Measurements from ENCODE around the gene RHAG.
"Not testable (repeated sequence)": the region's sequence is repeated elsewhere in the genome, so short reads cannot be mapped to it uniquely, and the experiment has no call there.

Gene RHAG

DNA sequence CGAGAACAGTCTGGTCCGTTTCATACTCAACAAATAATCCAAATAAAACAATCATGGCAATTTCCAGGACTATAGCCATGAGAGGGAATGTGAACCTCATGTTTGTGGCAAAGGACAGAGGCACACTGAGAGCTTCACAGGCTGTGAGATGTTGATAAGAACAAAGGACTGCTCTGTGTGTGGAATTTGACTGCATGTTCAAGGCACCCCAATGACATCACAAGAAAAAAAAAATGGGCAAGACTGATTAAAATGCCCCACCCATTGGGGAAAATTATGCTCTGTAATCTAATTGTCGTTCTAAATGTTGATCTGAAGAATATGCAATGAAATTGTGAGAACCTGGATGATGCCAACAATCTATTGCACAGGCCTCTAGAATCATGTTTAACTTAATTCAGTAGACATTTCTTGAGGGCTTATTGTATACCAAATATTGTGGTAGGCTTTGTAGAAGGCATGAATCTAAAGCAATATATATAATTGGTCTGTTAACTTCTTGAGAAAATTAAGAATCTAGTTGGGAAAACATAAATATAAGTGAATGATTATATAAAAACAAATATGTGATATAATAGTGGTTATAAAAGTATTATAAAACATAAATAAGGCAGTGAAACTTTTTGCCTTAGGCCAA, at the start of gene RHAG:
RHAG (minus strand) TSS at position 127 of the 637 bp plus-strand sequence; CDS start at position 100, 27 bp downstream.
- no peak for DNase-seq

DNA sequence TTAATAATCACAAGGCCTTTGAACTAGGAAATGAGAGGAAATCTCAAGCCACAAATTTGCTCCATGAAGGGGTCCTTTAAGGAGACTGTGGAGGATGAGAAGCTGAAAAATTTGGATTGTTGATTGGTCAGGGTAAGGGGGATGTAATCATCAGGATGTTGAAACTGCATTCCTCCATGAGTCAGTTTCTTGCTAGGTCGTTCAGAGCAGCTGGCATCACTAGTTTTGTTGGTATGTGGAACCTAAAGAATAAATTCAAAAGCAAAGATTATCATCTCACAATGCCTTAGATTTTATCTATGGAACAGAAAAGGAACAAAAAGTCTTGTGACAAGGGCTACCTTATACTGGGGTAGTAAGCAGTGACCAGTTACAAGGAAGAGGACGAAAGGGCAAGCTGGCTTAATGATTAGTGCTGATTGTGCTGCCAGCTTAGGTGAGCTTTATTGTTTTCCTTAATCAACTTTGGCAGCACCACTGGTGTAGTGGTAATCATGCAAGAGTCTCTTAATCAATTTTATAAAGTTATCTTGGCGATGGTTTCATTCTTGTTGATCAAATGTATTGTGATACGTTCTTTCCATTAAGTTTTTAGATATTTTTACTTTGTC, 40.1 kb upstream of the RHAG start:
- DNase-seq: no peak

DNA sequence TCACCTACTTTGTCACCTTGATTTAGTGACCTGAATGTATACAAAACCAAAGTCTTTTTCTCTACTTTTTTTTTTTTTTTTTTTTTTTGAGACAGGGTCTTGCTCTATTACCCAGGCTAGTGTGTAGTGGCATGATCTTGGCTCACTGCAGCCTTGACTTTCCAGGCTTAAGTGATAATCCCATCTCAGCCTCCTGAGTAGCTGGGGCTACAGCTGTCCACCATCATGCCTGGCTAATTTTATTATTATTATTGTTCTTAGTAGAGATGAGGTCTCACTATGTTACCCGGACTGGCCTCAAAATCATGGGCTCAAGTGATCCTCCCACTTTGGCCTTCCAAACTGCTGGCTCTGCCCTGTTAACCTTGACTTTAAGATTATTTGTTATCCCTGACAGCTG, 39.2 kb upstream of the RHAG start:
- DNase-seq: no peak

DNA sequence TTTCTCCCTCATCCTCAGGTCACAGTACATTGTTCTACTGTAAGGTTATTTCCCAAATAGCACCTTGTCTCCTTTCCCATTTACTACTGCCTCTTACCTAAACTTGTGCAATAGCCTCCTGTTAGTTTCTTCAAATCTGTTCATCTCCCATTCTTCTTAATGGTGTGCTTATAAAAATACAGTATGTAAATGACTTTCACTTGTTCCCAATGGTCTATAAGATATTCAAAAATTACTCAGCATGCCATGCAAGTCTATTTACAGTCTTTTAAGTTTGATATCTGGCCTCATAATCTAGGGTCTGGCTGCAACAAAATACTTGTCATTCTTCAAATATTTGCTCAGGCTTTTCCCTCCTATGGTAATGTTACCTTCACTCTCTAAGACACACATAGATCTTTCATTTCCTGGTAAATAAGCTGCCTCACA, 31.5 kb upstream of the RHAG start:
- DNase-seq: no peak

DNA sequence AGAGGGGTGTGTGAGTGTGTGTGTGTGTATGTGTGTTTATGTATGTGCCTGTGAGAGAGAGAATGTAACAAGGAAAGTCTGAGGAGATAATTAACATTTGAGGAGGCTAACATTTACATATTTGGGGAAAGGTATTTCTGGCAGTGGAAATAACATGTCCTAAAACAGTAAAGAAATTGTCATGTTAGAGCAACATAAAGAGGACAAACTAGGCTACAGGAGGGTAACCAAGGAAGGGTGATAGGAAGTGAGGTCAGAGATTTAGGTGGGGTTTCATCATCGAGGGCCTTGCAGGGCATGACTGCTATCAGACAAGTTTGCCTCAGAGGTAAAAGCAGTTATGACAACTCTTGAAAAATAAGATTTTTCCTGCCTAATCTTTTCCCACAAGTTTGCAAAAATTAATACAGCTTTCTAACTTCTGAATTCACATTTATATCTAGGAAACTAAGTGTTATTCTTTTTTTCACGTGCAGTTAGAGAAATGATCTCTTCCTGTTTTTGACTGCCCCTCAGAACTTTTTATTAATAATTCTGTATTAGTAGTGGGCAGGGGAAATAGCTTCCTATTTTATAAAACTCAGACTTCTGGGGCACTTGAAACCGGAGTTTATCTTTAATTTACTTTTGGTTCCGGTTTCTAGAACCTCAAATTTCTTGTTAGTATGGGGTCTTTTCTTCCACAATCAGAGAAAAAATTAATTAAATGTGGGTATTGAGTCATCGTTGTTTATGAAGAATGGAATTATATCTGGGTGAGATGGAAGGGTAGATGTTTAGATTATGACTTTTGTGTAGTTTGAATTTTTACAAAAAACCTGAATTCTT, 30.5 kb upstream of the RHAG start:
- DNase-seq: no peak

DNA sequence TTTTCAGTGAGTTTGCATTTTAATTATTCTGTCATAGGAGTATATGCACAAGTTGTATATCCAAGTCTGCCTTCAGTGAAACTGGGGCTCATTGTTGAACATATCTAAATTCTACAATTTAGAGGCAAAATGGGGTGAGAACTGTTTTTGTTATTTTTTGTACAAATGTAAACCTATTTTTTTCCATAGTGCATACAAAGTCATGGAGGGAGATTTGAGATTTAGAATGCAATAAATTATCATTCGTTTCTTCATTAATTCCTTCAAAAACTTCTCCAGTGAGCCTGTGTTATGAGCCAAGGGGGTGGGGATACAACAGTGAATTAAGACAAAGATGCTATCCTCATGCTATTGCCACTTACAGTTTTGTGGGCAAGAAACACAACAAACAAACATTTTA, 29.8 kb upstream of the RHAG start:
- no peak for DNase-seq

DNA sequence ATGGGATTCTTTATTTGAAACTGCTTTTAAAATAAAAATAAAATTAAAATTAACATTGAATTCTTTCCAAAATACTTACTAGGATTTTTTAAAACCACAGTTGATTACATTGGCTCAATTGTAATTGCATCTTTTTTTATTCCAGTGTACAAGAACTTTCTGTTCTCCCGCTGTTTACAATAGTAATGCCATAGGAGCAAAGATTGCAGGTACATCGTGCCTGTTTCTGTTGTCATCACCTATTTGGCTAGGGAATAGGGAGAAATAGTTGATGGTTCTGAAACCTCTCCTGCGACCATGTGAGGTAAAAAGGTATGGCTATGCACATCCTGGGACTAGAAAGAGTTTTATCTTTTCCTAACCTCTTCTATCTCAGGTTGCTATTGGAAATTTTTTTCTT, 28.2 kb upstream of the RHAG start:
- no peak for DNase-seq

DNA sequence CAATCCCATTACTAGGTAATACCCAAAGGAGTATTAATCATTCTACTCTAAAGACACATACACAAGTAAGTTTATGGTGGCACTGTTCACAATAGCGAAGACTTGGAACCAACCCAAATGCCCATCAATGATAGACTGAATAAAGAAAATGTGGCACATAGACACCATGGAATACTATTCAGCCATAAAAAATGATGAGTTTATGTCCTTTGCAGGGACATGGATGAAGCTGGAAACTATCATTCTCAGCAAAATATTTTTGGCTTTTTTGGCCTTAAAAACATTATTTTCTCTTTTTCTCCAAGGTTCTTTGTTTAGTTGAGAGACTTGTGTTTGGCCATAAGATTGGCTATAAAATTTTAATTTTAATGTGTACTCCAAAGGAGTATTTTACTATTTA, 27.4 kb upstream of the RHAG start:
- DNase-seq: not testable (repeated sequence)

DNA sequence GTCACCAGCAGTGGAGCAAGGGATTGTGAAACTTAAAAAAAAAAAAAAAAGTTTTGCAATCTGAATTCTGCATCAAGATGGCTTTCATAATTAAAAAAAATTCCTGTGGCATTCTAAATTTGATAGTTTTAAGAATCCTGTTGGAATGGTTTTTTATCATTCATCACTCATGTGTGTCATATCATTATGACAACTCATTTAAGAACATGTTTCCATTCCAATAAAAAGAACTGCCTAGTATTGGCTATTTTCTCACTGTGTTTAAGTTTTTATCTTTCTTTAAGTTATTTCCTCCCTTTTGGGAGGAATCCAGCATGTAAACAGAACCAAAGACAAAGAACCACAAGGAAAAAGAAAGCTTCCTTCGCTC, 26.2 kb upstream of the RHAG start:
- no peak for DNase-seq

DNA sequence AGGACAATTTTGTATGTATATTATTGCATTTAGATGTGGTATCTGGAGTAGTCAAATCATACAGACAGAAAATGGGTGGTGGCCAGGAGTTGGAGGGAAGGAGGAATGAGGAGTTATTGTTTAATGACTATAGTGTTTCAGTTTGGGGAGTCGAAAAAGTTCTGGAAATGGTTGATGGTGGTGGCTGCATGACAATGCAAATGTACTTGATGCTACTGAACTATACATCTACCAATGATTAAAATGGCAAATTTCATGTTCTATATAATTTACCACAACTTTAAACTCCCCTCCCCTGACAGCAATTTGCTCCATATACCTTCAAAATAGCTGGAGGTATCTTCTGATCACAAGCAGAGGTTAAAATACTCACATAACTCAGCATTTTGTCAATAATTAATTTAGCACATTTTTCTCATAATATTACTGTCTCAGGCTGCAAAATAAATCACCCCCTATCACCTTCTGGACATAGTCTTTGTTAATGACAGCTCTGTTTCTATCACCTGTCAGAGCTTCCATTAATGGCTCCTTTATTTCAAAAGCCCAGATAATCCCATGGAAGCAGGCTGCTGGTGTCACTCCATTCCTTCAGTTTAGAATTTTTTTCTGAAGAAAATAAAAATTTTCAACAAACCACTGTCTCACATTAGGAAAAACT, 25.7 kb upstream of the RHAG start:
- DNase-seq: no peak

DNA sequence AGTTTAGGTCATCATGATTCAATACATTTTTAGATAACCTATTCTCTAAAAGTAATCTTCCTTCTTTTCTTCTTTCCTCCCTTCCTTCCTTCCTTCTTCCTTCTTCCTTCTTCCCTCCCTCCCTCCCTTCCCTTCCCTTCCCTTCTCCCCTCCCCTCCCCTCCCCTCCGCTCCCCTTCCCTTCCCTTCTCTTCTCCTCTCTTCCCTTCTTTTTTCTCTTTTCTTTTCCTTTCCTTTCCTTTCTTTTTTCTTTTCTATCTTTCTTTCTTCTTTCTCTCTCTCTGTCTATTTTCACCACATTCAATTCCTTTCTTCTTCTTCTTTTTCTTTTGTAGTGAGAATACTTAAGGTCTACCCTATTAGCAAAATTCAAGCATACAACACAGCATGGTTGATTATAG, 17.3 kb upstream of the RHAG start:
- DNase-seq: no peak

DNA sequence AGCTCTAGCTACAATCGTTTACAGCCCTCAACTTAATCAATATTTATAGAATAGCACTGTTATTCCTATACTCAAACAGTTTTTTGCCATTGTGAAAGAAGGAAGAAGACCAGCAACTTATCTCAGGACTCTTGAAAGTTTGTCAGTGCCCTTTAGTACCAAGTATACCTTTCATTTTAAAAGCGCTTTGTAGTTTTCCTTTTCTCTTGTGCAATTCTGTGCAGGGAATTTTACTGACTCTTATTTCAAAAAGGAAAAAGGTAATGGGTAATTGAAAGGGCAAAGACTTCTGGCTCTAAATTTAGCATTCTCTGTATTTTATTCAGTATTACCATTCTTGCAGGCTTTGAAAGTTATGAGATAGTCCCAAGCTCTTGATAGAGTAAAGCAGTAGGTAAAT, 16.8 kb upstream of the RHAG start:
- DNase-seq: no peak

DNA sequence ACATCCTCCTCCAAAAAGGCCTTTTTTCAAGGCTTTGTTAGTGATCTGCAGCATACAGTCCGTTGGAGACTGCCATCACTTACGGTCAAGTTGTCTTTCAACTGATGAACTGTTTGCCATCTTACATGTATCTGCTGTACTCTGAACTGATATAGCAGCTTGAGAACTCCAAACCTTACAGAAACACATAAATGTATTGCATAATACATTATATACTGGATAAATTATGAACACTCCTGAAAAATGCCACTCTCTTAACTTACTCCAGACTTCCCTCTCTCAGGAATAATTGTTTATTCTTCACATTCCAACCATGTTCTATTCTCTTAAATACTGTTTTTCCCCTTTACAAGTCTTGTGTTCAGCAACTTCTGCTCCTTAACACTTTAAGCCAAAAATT, 14.6 kb upstream of the RHAG start:
- no peak for DNase-seq

DNA sequence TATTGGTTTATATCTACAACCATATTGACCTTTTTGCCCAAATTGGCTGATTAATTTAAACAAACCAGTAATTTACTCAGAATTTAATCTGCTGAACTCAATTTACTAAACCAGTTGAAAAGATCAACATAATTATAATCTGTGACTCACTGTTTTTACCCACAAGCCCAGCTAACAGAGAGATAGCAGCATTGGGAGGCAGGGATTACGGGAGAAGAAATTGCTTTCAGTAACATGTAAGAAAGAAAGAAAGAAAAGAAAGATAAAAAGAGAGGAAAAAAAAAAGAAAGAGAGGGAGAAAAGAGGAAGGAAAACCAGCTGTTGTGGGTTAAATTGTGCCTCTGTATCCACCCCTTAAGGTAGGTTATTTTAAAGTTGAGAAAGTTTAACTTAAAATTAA, 13.3 kb upstream of the RHAG start:
- DNase-seq: no peak

DNA sequence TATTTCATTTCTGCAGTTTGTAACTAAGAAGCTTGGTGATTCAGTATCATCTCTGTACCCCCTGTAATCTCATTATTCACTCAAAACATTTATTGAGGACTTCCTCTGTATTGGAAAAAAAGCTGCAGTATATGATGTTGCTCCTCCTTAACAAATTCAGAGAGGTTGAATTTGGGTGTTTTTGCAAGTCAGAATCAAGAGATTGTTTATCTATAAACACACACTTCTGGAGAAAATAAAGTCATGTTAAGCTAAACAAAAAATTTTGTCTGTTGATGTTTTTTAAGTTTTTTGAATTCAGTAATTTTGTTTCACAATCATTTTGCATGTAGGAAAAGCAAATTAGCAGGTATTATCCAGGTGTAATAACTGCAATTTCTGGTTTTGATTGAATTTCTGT, 11.4 kb upstream of the RHAG start:
- no peak for DNase-seq

DNA sequence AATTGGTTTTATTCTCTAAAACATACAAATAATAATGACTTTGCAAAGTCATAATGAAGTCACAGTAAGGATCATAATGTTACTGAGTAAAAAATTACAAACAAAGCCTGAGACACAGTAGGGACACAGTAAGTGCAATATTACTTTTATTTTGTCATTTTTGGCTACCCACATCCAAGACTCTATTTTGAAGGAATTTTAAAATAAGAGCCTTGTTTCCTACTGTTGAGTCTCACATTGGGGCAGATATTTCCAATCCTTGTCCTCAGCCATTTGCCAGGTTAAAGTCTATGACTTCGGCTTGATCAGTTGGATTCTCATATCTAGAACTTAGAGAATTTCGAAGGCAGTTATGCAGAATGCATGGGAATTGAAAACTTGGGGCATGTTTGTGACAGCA, 10.8 kb upstream of the RHAG start:
- DNase-seq: no peak

DNA sequence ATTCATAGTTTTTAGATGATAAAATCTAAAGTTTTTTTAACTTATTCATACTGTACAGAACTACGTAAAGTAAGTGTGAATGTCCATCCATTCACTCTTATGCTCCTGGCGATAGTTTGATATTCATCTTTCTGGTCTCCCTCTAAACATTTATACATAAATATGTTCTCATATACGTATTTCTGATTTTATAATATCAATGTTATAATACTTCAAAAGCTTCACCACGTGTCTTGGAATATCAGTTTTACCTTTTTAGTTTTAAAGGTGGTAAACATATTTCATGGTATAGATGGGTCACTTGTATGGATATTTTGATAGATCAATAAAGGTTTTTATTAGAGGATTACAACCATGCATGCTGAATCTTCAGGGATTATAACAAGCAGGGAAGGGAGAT, 10.3 kb upstream of the RHAG start:
- DNase-seq: no peak

DNA sequence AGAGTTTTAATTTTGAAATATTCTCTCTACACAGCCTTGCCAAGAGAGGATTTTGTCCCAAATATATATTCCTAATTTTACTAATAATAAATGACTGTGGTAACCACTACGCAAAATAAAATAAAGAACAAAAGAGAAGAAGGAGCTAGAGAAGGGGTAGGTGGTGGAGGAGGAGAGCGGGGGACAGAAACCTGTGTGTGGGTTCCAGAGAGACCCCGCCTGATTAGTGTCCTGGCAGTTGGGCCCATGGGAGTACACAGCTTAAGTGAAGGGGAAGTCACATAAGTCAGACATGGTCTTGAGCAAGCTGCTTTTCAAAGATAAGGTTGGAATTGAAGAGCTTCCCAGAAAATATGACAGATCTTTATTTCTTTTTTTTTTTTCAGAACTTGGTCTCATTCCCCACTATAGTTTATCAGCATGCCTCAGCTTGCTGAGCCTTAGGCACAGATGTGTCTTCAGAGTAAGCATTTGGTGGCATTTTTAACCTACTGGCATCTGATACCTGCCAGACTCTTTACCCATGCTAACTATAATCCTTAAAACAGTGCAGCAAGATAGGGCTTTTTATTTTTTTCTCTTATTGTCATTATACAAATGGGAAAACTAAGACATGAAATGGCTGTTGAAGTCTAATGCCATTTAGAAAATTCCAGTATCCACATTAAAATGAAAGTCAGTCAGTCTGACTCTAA, 9.6 kb upstream of the RHAG start:
- DNase-seq: no peak

DNA sequence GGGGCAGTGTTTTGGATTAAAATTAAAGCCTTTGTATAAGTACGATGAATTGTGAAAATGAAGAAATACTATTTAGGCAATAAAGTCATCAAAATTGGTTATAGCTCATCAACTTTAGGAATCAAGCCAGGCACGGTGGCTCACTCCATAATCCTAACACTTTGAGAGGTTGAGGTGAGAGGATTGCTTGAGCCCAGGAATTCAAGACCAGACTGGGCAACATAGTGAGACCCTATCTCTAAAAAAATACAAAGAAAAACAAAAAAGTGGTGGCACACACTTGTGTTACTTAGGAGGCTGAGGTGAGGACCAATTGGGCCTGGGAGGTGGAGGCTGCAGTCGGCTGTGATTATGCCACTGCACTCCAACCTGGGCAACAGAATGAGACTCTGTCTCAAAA, 8.5 kb upstream of the RHAG start:
- no peak for DNase-seq

DNA sequence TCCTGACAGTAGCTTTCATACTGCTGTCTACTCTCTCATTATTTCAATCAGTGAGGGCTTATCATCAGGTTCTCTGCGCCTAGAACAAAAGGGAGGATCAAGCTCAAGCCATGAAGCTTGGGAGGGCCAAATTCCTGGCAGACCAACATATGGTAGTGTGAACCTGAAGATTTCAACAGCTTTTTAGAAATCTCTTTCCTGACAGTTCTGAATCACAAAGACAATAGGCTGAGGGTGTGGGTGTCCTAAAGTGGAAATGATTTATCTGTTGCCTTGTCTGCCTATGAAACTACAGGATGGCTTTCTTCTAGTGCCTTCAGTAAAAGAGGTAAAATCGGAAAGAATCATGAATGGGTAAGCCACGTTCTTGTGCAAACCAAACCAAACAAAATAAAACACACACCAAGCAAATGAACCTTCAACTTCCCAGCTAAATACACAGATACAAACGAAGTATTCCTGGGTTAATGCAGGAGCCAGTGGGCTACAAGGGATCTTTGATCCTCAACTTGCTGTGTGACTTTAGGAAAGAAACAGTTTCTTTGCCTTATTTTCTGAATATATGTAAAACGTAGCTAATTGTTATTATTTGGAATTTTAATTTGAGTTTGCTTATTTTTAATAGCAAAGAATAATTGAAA, 2.7 kb upstream of the RHAG start:
- no peak for DNase-seq

DNA sequence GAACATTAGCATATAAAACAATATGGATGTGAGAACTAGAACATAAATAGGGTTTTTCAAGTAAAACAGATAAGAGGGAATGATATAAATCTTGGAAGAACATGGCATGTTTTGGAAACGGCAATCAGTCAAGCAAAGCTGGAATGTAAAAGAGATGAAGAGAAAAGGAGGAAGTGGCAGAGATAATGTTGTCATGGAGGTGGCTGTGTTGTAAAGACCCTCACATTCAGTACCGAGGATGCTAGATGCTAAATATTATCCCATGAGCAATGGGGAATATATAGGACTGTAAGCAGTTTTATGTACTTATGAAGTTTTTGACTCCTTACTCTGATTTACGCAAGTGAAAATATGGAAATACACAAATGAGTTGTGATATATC, 702 bp upstream of the RHAG start:
- DNase-seq: no peak

DNA sequence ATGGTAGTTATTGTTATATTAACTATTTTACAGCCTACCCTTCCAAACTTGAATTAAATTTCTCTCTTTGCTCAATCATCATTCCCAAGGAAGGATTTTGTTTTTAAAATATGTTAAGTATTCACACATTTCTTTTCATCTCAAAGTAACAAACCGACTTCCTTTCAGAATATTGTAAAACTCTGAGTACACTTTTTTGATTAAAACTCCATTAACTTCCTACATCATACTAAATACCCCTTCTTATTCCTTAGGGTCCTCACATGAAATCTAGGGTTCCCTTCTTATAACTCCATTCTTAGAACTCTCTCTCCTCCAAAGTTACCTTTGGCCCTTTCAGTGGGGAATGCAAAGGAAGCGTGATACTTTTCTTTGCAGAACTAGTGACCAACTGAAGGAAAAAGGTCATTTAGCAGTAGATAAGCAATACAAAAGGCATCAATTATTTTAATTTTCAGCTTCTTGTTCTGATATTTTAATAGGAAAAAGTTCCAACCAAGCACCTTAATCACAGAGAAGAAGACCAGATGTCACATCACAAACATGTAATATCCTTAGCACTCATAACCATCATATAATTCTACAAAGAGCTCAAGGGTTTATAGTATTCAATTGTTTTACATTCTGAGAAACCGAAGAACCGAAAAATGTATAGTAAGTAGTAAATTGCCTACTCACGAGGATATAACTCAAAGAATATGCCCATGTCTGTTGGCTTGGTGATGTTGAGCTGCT, 494 bp downstream of the RHAG start:
- DNase-seq: no peak

Measured in stimulated activated CD4-positive, alpha-beta T cell treated with anti-CD3 and anti-CD28 coated beads, Interleukin-4, amount 100 ng/mL, for 24 hours (primary cell).